Left lung (tissue), 10 donors: ENCODE measurements around the gene BRI3. TPM values are rescaled to one million over a fixed set of nuclear protein-coding genes. Genes with fewer than 3 reads are reported as not detected.
A peak's percentile ranks its signal among the peaks of the same experiment; 100 is the strongest.

Experiments used
- ATAC-seq: fragments of 200-7000 bp; cut with Tn5 transposase; one replicate; pipeline ENCODE4 v1.9.1; 2020; ENCODE audit warnings: moderate library complexity
- DNase-seq, 4 donors: peaks; one replicate each; pipeline ENCODE4 v3.0.0-alpha.2; 2013 to 2020
- H3K27ac ChIP-seq, 2 donors: fragments of 200-600 bp; sonication (generic) in 1 of 2; one replicate each; pipeline versions ENCODE4 v1.5.0 to v1.8.0; 2020 to 2021
- H3K27me3 ChIP-seq, 2 donors: fragments of 200-600 bp; sonication (generic) in 1 of 2; one replicate each; pipeline versions ENCODE4 v1.5.0 to v1.8.0; 2020 to 2021
- H3K36me3 ChIP-seq, 2 donors: fragments of 200-600 bp; sonication (generic) in 1 of 2; one replicate each; pipeline versions ENCODE4 v1.5.0 to v1.8.0; 2020 to 2021
- H3K4me1 ChIP-seq, 2 donors: fragments of 200-600 bp; one replicate each; pipeline ENCODE4 v1.8.0; 2021
- H3K4me3 ChIP-seq, 2 donors: fragments of 200-600 bp; sonication (generic) in 1 of 2; one replicate each; pipeline versions ENCODE4 v1.5.0 to v1.8.0; 2020 to 2021; ENCODE audit warnings: mild to moderate bottlenecking in 1 of 2
- H3K9me3 ChIP-seq, 2 donors: fragments of 200-600 bp; sonication (generic) in 1 of 2; one replicate each; pipeline versions ENCODE4 v1.5.0 to v1.8.0; 2020 to 2021
- CTCF ChIP-seq, 2 donors: fragments of 200-600 bp; sonication (generic) in 1 of 2; IDR thresholded peaks; one replicate each; pipeline versions ENCODE4 v1.5.0 to v1.8.0; 2021; ENCODE audit warnings: antibody characterized with exemption in 2 of 2
- intact Hi-C, 2 donors: fragments of 100-400 bp; cut with DNase I; formaldehyde crosslinking; loops; one replicate each; pipeline versions ENCODE4 v1.11.2 to v1.14.2; 2022
- polyA plus RNA-seq, 6 donors: library from polyadenylated mRNA; unstranded; fragments of 120-200 nt; gene quantifications; one replicate each; pipeline ENCODE4 v1.2.1, GENCODE V29; 2013; ENCODE audit not compliant: insufficient read length in 6 of 6
- total RNA-seq, 2 donors: library from RNA; stranded (reverse); fragmentation: NEBNext Ultra II Directional; extraction: Animal tissue kit (Norgen Biotek cat#: 25700); gene quantifications; one replicate each; pipeline ENCODE4 v1.2.1, GENCODE V29; 2021
- donor health status: DM: no; HTN: yes; CAD: no.
- donor health status: DM: no; HTN: no; CAD: no.

The BRI3 gene
- total and polyA plus RNA-seq, 8 donors = 86.1 to 505 (median 106) TPM

DNA sequence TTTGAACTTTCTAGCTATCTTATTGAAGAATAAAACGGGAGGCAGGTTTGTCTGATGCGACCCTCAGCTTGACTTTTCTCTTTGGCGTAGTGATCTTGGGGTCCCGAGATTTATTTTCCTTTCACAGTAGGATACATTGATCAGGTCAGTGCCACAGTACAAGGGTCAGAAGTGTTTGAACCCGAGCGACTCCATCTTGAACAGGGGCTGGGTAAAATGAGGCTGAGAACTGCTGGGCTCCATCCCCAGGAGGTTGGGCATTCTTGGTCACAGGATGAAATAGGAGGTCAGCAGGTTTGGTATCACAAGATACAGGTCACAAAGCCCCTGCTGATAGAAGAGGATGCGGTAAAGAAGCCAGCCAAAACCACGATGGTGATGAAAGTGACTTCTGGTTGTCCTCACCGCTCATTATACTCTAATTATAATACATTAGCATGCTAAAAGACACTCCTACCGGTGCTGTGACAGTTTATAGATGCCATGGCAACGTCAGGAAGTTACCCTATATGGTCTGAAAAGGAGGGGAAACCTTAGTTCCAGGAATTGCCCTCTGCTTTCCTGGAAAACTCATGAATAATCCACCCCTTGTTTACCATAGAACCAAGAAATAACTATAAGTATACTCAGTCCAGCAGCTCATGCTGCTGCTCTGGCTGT lies 26.4 kb upstream of the BRI3 start:
- Histone ChIP-seq H3K36me3 (peaks cover 0 to 27% of the 10 kb centered on the region in 2 donors), H3K27me3 (no peaks in the 10 kb centered on the region), H3K4me3 (no peak overlapping the region), H3K4me1 (peaks cover 13 to 53% of the 10 kb centered on the region in 2 donors), H3K27ac (peak overlapping the region in 1 of 2 donors; percentile 2), H3K9me3 (no peaks in the 10 kb centered on the region)
- intact Hi-C loops = no loop called here
- DNase-seq (no peak), ATAC-seq (no peak)
- TF ChIP-seq CTCF (IDR thresholded peaks at IDR 0.05) = no peak

DNA sequence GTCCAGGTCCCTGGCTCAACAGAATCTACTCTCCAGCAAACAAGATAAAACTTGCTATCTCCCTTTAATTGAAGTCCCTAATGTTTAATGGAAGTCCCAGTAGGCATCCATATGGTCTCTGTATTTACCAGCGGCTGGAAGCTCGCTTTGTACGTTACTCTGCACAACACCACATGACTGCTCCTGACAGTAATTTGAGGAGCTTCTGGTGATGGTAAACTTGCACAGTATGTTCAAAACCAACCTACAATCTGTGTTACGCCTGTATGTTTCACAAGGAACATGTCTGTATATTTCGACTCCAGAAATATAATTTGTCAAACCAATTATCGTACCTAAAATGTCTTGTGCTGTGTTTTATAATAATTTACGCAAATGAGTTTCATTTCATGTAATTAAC lies 25.1 kb upstream of the BRI3 start:
- DNase-seq = no peak
- TF ChIP-seq CTCF (IDR thresholded peaks at IDR 0.05) = no peak
- intact Hi-C loops = no loop called here

DNA sequence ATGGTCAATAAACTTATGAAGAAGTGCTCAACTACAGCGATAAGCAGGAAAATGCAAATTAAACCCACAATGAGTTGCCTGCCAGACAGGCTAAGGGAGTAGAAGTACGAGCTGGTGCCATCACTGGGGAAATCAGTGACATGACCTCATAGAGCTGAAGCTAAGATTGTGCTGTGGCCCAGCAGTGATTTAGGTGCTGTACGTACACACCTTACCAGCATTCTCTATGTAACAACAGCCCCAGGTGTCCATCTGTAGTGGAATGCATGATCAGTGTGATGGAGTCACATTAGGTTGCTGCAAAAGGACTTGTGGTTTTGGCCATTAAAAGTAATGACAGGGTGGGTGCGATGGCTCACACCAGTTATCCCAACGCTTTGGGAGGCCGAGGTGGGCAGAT lies 23.8 kb upstream of the BRI3 start:
- Histone ChIP-seq H3K27ac (no peak overlapping the region), H3K4me3 (no peak overlapping the region), H3K9me3 (no peaks in the 10 kb centered on the region), H3K36me3 (peaks cover 0 to 39% of the 10 kb centered on the region in 2 donors), H3K27me3 (no peaks in the 10 kb centered on the region), H3K4me1 (peaks cover 0 to 34% of the 10 kb centered on the region in 2 donors)
- intact Hi-C loops = no loop called here
- no peak for TF ChIP-seq CTCF (IDR thresholded peaks at IDR 0.05)
- ATAC-seq (no peak), DNase-seq (no peak)

More for the DNA sequence above, 25.1 kb upstream of the BRI3 start:
- Histone ChIP-seq H3K27ac (no peak overlapping the region), H3K27me3 (no peaks in the 10 kb centered on the region), H3K9me3 (no peaks in the 10 kb centered on the region), H3K4me1 (peaks cover under 1 to 39% of the 10 kb centered on the region in 2 donors), H3K36me3 (peaks cover 0 to 35% of the 10 kb centered on the region in 2 donors), H3K4me3 (no peak overlapping the region)
- ATAC-seq = no peak

DNA sequence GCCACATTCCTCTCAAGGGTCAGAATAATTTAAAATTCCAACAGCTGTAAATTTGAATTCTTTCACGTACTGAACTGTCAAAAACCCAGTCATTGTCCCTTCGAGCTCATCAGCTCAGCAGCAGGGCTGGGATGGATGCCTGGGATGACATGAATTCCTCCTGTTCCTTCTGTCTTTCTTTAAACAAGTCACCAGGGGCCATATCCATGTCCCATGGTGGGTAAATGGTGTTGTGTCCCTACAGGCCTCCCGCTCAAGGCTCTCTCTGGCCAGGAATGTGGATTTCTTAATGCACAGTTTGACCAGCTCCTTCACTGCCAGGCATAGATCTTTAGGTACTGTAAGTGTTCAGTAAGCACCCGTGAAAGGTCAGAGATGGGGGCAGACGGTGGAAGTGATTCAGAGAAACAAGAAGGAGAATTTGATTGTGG lies 15.6 kb upstream of the BRI3 start:
- Histone ChIP-seq H3K27me3 (no peaks in the 10 kb centered on the region), H3K4me1 (no peaks in the 10 kb centered on the region), H3K4me3 (no peak overlapping the region), H3K27ac (peak overlapping the region in 1 of 2 donors; percentile 26), H3K9me3 (no peaks in the 10 kb centered on the region), H3K36me3 (peaks cover 0 to 9% of the 10 kb centered on the region in 2 donors)
- peak; percentile 66 for ATAC-seq
- DNase-seq = no peak
- intact Hi-C loops = no loop called here
- TF ChIP-seq CTCF (IDR thresholded peaks at IDR 0.05) = no peak

GRCh38 chr7:98266840-98267239 lies 14.6 kb upstream of the BRI3 start:
- Histone ChIP-seq H3K4me3 (no peak overlapping the region), H3K4me1 (no peaks in the 10 kb centered on the region), H3K27ac (no peak overlapping the region), H3K9me3 (no peaks in the 10 kb centered on the region), H3K36me3 (no peaks in the 10 kb centered on the region), H3K27me3 (no peaks in the 10 kb centered on the region)
- intact Hi-C loops = no loop called here
- ATAC-seq (peak; percentile 87), DNase-seq (no peak)
- TF ChIP-seq CTCF (IDR thresholded peaks at IDR 0.05) = peak; percentile 22 to 42
